Naive thymus-derived CD4-positive, alpha-beta T cell (primary cell): ENCODE results near the gene P2RX3. TPM values are rescaled to one million over a fixed set of nuclear protein-coding genes. Genes with fewer than 3 reads are reported as not detected.

Source experiments
- ATAC-seq: fragments of 150-1000 bp; cut with Tn5 transposase; 2 replicates; pipeline ENCODE4 v1.10.0; 2021; ENCODE audit warnings: mild to moderate bottlenecking, moderate library complexity
- CTCF ChIA-PET: fragments of 350-600 bp; sonication (Branson Sonifier 250); formaldehyde crosslinking; loops from one replicate; lab custom pipeline; 2021; ENCODE audit warnings: antibody characterized with exemption; lab: Charles Lee
- POLR2A ChIA-PET: fragments of 350-600 bp; sonication (Branson Sonifier 250); formaldehyde crosslinking; loops from one replicate; lab custom pipeline; 2021; ENCODE audit warnings: antibody characterized with exemption, inconsistent platforms; lab: Charles Lee
- DNase-seq, 9 donors: peaks; one replicate each; pipeline versions ENCODE4 v3.0.0 to v3.0.0-alpha.2; 2020 to 2022; ENCODE audit warnings: mixed read lengths in 1 of 9
- H3K27ac ChIP-seq: one replicate; pipeline ENCODE4 v1.7.0; 2013; ENCODE audit warnings: mild to moderate bottlenecking, low read depth, low read length, moderate library complexity
- H3K27me3 ChIP-seq, 2 donors: one replicate each; pipeline ENCODE4 v1.7.0; 2013; ENCODE audit warnings: low read length in 2 of 2, mild to moderate bottlenecking in 2 of 2, moderate library complexity in 2 of 2; ENCODE audit not compliant: control insufficient read depth in 2 of 2, insufficient read depth in 2 of 2
- H3K36me3 ChIP-seq, 3 experiments: 1 replicate in 2 of 3; 2 replicates in 1 of 3; pipeline ENCODE4 v1.7.0; 2013; ENCODE audit warnings: low read length in 3 of 3, mild to moderate bottlenecking in 3 of 3, moderate library complexity in 1 of 3; ENCODE audit not compliant: insufficient read depth in 3 of 3, control insufficient read depth in 2 of 3
- H3K4me1 ChIP-seq, 2 donors: one replicate each; pipeline ENCODE4 v1.7.0; 2013; ENCODE audit warnings: low read length in 2 of 2, mild to moderate bottlenecking in 2 of 2, moderate library complexity in 1 of 2; ENCODE audit not compliant: control insufficient read depth in 2 of 2, insufficient read depth in 2 of 2
- H3K4me3 ChIP-seq: 2 replicates; pipeline ENCODE4 v1.7.0; 2013; ENCODE audit warnings: mild to moderate bottlenecking, low read length
- H3K9me3 ChIP-seq, 3 experiments: 1 replicate in 2 of 3; 2 replicates in 1 of 3; pipeline ENCODE4 v1.7.0; 2013; ENCODE audit warnings: low read length in 3 of 3; ENCODE audit not compliant: control insufficient read depth in 2 of 3
- H3K27ac Mint-ChIP-seq, 9 donors: one replicate each; pipeline ENCODE4 v1.8.0; 2020 to 2022; ENCODE audit warnings: mixed read lengths in 9 of 9, mild to moderate bottlenecking in 8 of 9, moderate library complexity in 5 of 9, inconsistent platforms in 2 of 9
- H3K27me3 Mint-ChIP-seq, 5 donors: one replicate each; pipeline ENCODE4 v1.8.0; 2021 to 2022; ENCODE audit warnings: mixed read lengths in 5 of 5, mild to moderate bottlenecking in 1 of 5
- H3K36me3 Mint-ChIP-seq, 5 donors: one replicate each; pipeline ENCODE4 v1.8.0; 2020 to 2022; ENCODE audit warnings: mixed read lengths in 5 of 5, mild to moderate bottlenecking in 3 of 5, inconsistent platforms in 1 of 5
- H3K4me1 Mint-ChIP-seq, 7 donors: one replicate each; pipeline ENCODE4 v1.8.0; 2020 to 2022; ENCODE audit warnings: mixed read lengths in 7 of 7, mild to moderate bottlenecking in 3 of 7, inconsistent platforms in 1 of 7
- H3K4me3 Mint-ChIP-seq, 10 donors: one replicate each; pipeline ENCODE4 v1.8.0; 2020 to 2022; ENCODE audit warnings: mild to moderate bottlenecking in 10 of 10, mixed read lengths in 10 of 10, moderate library complexity in 6 of 10, inconsistent platforms in 2 of 10
- H3K9me3 Mint-ChIP-seq, 11 donors: one replicate each; pipeline ENCODE4 v1.8.0; 2020 to 2022; ENCODE audit warnings: mixed read lengths in 11 of 11, mild to moderate bottlenecking in 4 of 11, inconsistent platforms in 1 of 11, moderate library complexity in 1 of 11
- intact Hi-C, 2 donors: fragments of 100-400 bp; cut with micrococcal nuclease; formaldehyde crosslinking; loops; one replicate each; pipeline ENCODE4 v1.15.1; 2023
- polyA plus RNA-seq, 2 donors: library from polyadenylated mRNA; unstranded; fragments of 300-500 nt; fragmentation: Illumina TruSeq; gene quantifications; one replicate each; pipeline ENCODE4 v1.2.3, GENCODE V29; 2021
- total RNA-seq, 6 experiments: library from RNA in 5 of 6; stranded (reverse) in 5 of 6; gene quantifications; 1 replicate in 5 of 6; 2 replicates in 1 of 6; pipeline ENCODE4 v1.2.3 and lab custom pipeline; 2021 to 2026

The P2RX3 gene
- total and polyA plus RNA-seq, 7 experiments from 2014 or later, result not detected

DNA sequence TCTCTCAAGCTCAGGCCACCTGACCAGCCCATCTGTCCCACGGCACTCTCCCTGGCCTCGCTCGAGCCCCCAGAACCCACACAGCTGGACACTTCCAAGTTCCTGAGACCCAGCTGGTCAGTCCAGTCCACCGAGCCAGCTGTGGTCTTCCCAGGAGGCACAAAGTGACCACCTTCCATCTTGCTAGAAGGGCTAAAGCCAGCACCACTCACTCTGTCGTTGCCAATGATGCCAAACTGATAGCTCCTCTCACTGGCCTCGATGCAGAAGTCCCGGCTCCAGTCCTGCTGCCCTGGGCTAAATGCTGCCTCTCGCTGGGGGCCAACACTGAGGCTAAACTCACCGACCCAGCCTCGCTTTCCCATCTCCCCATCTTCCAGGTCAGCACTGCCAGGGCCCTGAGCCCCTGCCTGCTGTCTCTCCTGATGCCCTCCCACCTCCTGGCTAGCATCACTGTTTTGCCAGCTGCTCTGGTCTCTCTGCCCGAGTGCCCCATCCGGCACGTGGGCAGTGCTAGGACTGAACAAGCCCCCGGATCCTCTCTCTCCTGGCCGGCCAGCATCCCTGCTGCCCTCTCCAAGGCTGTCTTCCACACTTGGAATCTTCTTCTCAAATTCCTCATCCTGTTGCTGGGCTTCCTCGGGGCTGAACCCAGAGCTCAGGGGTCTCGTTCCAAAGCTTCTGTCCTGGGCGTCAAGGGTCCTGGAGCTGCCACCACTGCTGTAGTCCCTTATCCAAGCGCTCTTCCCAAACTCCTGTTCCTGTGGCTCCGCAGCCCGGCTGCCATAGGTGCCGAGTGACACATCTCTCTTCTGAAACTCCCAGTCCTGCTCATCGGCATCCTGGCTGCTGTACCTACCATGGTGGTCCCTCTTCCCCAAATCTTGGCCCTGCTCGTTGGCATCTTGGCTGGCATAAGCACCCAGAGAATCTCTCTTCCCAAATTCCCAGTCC is 28.8 kb upstream of the P2RX3 start:
- Histone ChIP-seq H3K9me3 (no peaks in the 10 kb centered on the region), H3K27ac (no peak overlapping the region), H3K36me3 (peaks cover 0 to 17% (median 0%) of the 10 kb centered on the region in 3 experiments), H3K4me1 (peaks cover 0 to 8% of the 10 kb centered on the region in 2 donors), H3K27me3 (no peaks in the 10 kb centered on the region), H3K4me3 (no peak overlapping the region)
- H3K4me3 Mint-ChIP-seq, result no peak overlapping the region
- peaks cover 0 to 13% (median 0%) of the 10 kb centered on the region in 5 donors for H3K36me3 Mint-ChIP-seq
- ChIA-PET CTCF (no interaction called here), POLR2A (no interaction called here)
- ATAC-seq (no peak), DNase-seq (no peak)
- no peaks in the 10 kb centered on the region for H3K27me3 Mint-ChIP-seq
- H3K4me1 Mint-ChIP-seq, result peaks cover 7 to 14% (median 13%) of the 10 kb centered on the region in 7 donors
- intact Hi-C loops, result no loop called here
- peak overlapping the region in 2 of 9 donors; percentile 14 to 34 for H3K27ac Mint-ChIP-seq
- no peaks in the 10 kb centered on the region for H3K9me3 Mint-ChIP-seq

DNA sequence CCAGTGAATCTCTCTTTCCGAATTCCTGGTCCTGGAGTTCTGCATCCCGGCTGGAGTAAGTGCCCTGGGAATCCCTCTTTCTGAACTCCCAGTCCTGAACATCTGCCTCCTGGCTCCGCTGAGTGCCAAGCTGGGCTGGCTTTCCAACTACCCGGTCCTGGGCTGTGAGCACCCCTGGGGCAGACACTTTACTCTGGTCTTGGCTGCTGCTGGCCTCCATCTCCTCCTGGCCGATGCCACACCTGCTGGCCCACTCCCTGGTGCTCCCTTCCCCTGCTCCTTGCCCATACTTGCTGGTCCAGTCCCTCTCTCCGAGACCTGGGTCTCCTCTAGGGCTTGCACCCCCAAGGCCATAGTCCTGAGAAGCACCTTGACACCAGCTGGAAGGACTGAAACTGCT is 28.1 kb upstream of the P2RX3 start:
- ChIA-PET CTCF (no interaction called here), POLR2A (no interaction called here)
- Mint-ChIP-seq H3K27ac (no peak overlapping the region), H3K4me1 (peaks cover 7 to 14% (median 13%) of the 10 kb centered on the region in 7 donors), H3K36me3 (peaks cover 0 to 13% (median 0%) of the 10 kb centered on the region in 5 donors), H3K4me3 (no peak overlapping the region), H3K9me3 (no peaks in the 10 kb centered on the region), H3K27me3 (no peaks in the 10 kb centered on the region)
- intact Hi-C loops, result no loop called here
- Histone ChIP-seq H3K4me1 (peaks cover 0 to 8% of the 10 kb centered on the region in 2 donors), H3K9me3 (no peaks in the 10 kb centered on the region), H3K36me3 (peaks cover 0 to 18% (median 0%) of the 10 kb centered on the region in 3 experiments), H3K27me3 (no peaks in the 10 kb centered on the region), H3K4me3 (no peak overlapping the region), H3K27ac (no peak overlapping the region)
- DNase-seq, result no peak
- no peak for ATAC-seq

DNA sequence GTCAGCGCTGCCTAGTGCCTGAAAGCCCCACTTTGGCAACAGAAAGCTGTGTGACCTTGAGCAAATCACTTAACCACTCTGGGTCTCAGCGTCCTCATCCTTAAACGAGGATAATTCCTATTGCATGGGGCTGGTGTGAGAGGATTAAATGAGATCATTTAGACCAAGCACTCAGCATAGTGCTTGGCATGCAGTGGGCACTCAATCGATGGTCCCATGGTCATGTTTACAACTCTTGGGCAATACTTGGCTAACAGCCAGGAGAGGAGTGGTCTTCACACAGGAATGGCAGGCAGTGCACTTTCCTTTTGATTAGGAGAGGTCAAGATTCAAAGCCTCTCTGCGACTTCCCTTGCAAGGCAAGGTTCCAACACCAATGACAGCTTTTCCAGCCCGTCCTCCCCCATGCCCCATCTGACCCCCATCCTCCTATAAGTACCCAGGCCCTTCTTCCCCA is 27.5 kb upstream of the P2RX3 start:
- POLR2A ChIA-PET, result no interaction called here
- ATAC-seq, result no peak

DNA sequence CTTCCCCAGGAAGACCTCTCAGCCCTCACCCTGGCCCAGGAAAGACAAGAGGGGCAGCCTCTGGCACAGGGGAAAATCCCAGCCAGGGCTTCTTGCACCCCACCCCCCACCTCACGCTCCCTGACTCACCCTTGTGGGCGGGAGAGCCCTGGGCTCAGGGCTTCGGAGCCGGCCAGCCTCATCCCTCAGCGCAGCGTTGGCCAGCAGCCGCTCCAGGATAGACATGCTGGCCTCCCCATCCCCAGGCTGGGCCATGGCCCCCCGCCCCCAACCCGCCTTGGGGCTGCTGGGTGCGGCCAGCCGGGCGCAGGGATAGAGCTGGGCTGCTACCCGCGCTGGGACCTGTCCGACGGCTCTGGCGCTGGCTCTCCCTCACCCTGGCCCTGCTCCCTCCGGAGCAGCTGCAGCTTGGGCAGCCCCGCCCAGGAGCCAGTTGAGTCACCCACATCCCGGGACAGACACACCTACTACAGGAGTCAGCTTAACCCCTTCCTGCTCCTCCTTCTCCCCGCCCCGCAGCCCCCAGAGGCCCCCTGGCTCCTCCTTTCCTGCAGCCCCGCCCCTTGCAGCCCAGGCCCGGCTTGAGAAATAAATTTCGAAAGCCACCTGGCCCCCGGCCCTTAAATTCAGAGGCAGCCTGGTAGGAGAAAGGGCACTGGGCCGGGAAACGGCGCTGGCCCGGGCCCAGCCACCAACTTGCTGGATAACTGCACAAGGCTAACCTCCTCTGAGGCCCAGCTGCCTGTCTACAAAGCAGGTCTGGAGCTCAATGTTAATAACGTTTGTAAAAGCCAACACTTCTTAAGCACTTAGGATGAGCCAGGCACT is 26.8 kb upstream of the P2RX3 start:
- H3K27me3 ChIP-seq, result no peaks in the 10 kb centered on the region
- no peak overlapping the region for H3K27ac ChIP-seq
- ChIA-PET CTCF (interaction anchor here (0.6 kb wide), 2 partner anchors 38 to 171 kb away, joined by 3 to 5 read pairs; no protein-coding TSS in a partner anchor), POLR2A (interaction anchor here (1.2 kb wide), 1 partner anchor 11 kb away, joined by 3 read pairs; no protein-coding TSS in a partner anchor)
- H3K4me3 ChIP-seq, result peak overlapping the region; percentile 24
- H3K36me3 Mint-ChIP-seq, result peaks cover 0 to 13% (median 0%) of the 10 kb centered on the region in 5 donors
- ATAC-seq (peak; percentile 72), DNase-seq (peak in 3 of 9 donors; percentile 10 to 73 (median 11))
- H3K9me3 ChIP-seq, result no peaks in the 10 kb centered on the region
- peak overlapping the region in 2 of 9 donors; percentile 41 to 66 for H3K27ac Mint-ChIP-seq
- peaks cover 0 to 8% of the 10 kb centered on the region in 2 donors for H3K4me1 ChIP-seq
- no peaks in the 10 kb centered on the region for H3K9me3 Mint-ChIP-seq
- peaks cover 0 to 19% (median 0%) of the 10 kb centered on the region in 3 experiments for H3K36me3 ChIP-seq
- H3K4me3 Mint-ChIP-seq, result peak overlapping the region in 8 of 10 donors; percentile 35 to 73 (median 54)
- peaks cover 7 to 14% (median 13%) of the 10 kb centered on the region in 7 donors for H3K4me1 Mint-ChIP-seq
- intact Hi-C loops, result loop anchor here in 1 of 2 donors (1.0 kb wide), 1 partner anchor 14 kb away; no protein-coding TSS in a partner anchor
- no peaks in the 10 kb centered on the region for H3K27me3 Mint-ChIP-seq

More for the DNA sequence above, 27.5 kb upstream of the P2RX3 start:
- Histone ChIP-seq H3K36me3 (peaks cover 0 to 18% (median 0%) of the 10 kb centered on the region in 3 experiments), H3K9me3 (no peaks in the 10 kb centered on the region), H3K4me3 (no peak overlapping the region), H3K27me3 (no peaks in the 10 kb centered on the region), H3K27ac (no peak overlapping the region), H3K4me1 (peaks cover 0 to 8% of the 10 kb centered on the region in 2 donors)
- CTCF ChIA-PET, result no interaction called here
- H3K9me3 Mint-ChIP-seq, result no peaks in the 10 kb centered on the region
- no peaks in the 10 kb centered on the region for H3K27me3 Mint-ChIP-seq
- H3K27ac Mint-ChIP-seq, result peak overlapping the region in 1 of 9 donors; percentile 66
- H3K4me1 Mint-ChIP-seq, result peaks cover 7 to 14% (median 13%) of the 10 kb centered on the region in 7 donors
- intact Hi-C loops, result loop anchor here in 1 of 2 donors (1.0 kb wide), 1 partner anchor 15 kb away; no protein-coding TSS in a partner anchor
- H3K36me3 Mint-ChIP-seq, result peaks cover 0 to 13% (median 0%) of the 10 kb centered on the region in 5 donors
- DNase-seq, result no peak
- peak overlapping the region in 7 of 10 donors; percentile 7 to 73 (median 39) for H3K4me3 Mint-ChIP-seq

DNA sequence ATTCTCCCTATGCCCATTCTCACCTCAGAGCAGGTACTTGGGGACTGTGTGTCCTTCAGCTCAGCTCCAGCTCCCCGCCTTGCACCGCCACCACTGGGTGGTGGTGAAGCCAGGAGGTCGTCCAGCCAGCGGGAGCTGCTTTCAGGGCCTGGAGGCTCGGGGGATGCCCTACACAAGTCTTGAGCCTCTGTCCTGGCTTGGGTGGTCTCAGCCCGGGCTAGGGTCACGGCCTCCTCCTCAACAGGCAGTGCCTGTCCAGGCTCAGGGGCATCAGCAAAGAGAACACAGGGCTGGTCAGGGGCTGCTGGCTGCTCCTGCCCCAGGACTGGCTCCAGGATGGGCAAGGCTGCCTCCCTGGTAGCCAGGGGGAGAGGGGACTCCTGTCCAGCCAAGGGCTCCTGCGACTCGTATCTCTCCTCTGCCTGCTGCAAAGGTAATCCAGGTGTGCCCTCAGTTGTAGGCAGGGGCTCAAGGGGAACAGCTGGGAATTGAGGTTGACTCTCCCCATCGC is 25.6 kb upstream of the P2RX3 start:
- H3K4me3 ChIP-seq, result no peak overlapping the region
- DNase-seq (no peak), ATAC-seq (no peak)
- ChIA-PET POLR2A (interaction anchor here (1.2 kb wide), 1 partner anchor 10 kb away, joined by 3 read pairs; no protein-coding TSS in a partner anchor), CTCF (no interaction called here)
- H3K27ac Mint-ChIP-seq, result peak overlapping the region in 1 of 9 donors; percentile 77
- intact Hi-C loops, result no loop called here
- no peaks in the 10 kb centered on the region for H3K27me3 Mint-ChIP-seq
- H3K27ac ChIP-seq, result no peak overlapping the region
- H3K4me1 Mint-ChIP-seq, result peaks cover 5 to 14% (median 10%) of the 10 kb centered on the region in 7 donors
- no peaks in the 10 kb centered on the region for H3K9me3 Mint-ChIP-seq
- H3K4me1 ChIP-seq, result peaks cover 0 to 8% of the 10 kb centered on the region in 2 donors
- H3K36me3 ChIP-seq, result peaks cover 0 to 31% (median 0%) of the 10 kb centered on the region in 3 experiments
- H3K27me3 ChIP-seq, result no peaks in the 10 kb centered on the region
- peaks cover 0 to 13% (median 0%) of the 10 kb centered on the region in 5 donors for H3K36me3 Mint-ChIP-seq
- H3K4me3 Mint-ChIP-seq, result peak overlapping the region in 8 of 10 donors; percentile 14 to 67 (median 45)
- H3K9me3 ChIP-seq, result no peaks in the 10 kb centered on the region
